GM19351 (cell line): ENCODE results near the gene F11.
"Not testable (repeated sequence)": the region's sequence is repeated elsewhere in the genome, so short reads cannot be mapped to it uniquely, and the experiment has no call there.

Experiments used
- ATAC-seq: cut with Tn5 transposase; IDR thresholded peaks from one replicate; pipeline ENCODE4 v1.9.1; 2021; ENCODE audit warnings: mild to moderate bottlenecking, moderate library complexity; ENCODE audit not compliant: unreplicated experiment

Gene F11

DNA sequence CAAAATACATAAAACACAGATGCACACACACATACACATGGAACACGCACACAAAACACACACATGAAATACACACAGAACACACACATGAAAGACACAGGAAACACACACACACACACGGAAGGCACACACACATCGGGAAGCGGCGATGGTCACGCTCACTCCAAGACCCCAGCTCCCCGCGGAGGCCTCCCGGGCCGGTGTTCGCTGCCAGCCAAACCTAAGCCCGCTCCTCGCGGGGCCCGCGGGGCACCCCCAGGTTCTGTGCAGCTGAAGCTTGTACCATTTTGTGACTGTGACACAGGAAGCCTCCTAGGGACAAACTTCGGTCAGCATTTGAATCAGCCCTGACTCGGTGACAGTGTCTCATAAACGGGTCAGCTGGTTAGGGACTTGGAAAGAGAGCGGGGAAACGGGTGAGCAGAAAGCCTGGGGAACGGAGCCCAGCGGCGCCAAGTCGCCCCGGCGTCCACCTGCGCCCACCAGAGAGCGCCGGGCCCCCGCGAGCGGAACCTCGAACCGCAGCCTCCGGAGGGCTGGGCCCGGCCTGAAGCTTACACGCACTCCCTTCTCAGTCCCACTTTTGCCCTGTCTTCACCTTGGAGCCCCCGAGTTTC, 32.1 kb downstream of the F11 start:
- no peak for ATAC-seq

DNA sequence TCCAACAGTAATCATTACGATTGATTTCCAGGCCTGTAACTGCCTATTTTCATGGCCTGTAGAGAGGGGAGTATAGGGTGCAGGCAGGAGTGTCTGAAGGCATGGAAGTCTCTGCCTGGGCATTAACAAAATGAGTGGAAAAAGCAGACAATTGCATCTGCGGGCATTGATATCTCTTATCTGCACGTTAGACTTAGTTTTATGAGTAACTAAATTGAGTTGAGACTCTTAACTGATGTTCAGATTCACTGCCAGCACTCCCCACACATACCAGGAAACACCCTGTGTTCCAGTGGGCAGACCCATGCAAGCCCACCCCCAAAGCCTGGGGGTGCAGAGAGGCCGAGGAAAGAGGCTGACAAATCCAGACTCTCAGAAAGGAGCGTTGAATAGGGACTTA, 33.3 kb downstream of the F11 start:
- ATAC-seq = no peak

DNA sequence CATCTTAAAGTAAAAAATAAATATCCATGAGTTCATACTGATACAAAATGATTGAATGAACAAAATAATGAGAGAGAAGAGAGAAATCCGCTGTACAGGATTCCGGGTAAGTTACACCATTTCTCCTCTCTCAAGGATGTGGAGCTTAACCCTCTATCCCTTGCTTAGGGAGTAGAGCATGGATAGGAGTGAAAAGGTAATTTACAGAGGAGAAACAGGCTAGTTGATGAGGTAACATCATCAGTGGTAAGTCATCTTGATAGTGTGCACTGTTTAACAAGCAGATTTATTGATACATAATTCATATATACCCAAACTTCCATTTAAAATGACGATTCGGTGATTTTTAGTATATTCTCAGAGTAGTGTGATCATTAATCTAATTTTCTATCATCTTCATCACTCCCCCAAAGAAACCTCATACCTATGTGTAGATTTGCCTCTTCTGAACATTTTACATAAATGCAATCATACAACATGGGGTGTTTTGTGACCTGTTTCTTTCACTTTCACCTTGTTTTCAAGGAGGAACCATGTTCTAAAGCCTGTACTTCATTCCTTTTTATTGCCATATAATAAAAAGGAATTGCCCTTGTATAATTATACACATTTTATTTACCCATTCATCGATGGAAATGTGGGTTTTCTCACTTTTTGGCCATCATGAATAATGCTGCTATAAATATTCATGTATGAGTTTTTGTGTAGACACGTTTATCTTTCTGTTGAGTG, 34.8 kb downstream of the F11 start:
- no peak for ATAC-seq

DNA sequence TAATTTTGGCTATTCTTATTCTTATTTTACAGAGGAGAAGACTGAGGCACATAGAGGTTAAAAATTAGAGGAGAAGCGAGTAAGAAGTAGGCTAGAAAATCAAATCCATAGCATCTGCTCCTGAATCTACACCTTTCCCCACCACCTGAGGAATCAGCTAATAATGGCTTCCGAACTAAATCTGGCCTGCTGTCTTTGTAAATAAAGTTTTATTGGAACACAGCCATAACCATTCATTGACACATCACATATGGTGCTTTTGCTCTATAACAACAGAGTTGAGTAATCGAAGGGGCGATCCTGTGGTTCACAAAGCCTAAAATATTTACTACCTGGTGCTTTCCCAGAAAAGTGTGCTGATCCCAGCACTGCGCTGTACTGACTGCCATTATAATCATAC, 38.2 kb downstream of the F11 start:
- no peak for ATAC-seq

DNA sequence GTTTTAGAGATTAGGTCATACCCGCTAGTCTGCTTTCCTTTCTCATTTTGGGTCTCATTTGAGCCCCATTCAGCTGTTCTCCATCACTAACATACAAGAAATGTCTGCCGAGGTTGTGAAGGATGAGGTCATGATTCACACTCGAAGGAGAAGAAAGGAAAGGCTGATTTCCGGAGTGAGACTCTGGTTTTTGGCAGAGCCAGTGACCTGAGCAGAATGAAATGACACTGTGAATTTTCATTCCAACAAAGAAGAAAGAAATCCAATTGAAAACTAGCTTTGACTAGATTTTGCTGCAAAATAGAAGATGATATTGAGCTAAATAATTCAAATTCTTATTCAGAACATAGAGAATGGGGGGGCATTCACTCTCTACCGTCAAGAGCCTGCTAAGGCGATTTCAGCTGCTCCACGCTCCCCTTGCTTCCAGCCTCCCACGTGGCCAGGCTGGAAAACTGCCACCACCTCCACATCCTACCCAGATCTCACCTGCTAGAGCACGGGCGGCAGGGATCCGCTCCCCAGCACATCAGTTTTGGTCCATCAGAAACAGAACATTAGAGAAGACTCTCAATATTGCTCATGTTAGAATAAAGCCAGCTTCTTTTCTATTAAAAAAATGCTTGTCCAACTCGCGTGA, 39.0 kb downstream of the F11 start:
- no peak for ATAC-seq

DNA sequence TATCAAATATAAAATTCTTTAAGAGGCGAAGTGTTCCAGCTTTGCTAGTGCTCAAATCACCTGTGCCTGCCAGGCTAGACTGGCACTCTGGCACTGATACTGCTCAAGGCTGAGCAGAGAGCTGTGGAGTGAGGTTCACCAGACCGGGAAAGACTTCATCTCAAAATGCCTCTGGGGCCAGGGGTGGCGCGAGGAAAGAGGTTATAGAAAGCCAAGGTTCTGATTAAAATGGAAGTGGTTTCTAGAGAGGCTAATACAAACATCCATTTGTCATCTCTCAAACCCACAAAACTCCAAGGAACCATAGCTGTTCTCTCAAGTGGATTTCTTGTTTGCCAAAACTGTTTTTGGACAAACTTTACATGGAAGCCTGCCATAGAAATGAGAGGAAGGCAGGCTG, 41.5 kb downstream of the F11 start:
- ATAC-seq = no peak

DNA sequence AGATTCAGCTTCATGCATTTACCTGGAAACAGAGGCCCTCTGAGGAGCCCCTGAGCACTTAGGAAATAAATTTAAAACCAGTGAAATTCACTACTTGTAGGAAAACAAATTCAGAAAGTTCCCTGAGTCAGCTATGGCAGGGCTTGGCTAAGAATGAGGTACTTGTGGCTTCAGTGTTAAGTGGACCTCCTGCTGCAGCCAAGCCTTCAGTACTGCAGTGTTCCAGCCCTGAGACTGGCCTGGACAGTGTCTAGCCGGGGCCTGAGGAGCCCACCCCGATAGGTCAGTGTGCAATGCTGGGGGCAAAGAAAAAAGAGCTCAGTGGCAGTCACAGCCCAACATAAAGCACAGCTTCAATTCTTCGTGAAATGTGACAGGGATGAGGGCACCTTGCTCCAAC, 41.9 kb downstream of the F11 start:
- ATAC-seq = no peak

DNA sequence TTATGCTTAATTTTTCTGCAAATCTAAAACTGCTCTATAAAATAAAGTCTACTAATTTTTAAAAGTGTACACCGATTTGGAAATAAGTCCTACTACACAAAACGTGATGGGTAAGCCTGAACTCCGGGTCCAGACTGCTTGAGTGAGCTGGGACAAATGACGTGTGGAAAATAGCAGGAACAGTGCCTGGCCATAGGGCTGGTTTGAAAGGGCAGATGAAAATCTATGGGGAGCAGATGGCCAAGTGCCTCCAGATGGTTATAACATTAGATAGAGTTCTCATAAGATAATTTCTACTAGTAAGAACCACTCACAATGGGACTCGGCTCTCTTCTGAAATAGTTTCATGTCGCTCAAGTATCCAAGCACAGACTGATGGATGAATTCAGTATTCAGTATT, 52.5 kb downstream of the F11 start:
- ATAC-seq = no peak

DNA sequence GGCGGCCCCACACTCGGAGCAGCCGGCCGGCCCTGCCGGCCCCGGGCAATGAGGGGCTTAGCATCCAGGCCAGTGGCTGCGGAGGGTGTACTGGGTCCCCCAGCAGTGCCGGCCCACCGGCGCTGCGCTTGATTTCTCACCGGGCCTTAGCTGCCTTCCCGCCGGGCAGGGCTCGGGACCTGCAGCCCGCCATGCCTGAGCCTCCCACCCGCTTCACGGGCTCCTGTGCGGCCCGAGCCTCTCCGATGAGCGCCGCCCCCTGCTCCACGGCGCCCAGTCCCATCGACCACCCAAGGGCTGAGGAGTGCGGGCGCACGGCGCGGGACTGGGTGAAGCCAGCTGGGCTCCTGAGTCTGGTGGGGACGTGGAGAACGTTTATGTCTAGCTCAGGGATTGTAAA, 58.7 kb downstream of the F11 start:
- ATAC-seq = not testable (repeated sequence)

DNA sequence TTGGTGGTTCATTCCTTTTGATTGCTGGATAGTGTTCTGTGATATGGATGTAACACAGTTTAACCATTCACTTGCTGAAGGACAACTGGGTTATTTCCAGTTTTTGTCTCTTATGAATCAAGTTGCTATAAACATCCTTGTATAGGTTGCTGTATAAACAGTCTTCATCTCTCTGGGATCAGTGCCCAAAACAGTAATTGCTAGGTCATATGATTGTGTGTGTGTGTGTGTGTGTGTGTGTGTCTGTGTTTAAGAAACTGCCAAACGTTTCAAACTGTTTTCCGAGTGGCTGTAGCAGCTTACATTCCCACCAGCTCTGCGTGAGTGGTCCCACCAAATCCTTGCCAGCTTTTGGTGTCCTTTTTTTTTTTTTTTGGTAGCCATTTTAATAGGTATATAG, 60.4 kb downstream of the F11 start:
- ATAC-seq = no peak

DNA sequence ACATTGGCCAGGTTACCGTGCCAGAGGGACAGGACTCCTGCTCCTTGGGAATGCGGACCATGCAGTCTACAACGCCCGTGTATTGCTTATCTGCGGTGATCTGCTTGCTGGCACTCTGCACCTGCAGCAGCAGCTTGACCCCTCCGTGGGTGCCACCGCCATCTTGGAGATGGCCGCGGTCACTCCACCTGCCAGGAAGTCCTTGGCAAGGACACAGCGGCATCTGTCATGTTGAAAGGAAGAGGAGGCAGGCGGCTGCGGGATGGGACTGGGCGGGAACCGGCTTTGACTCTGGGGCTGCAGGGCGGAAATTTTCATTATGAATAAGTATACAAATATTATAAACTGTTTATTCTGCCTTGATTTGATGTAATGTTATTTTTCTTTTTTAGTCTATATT, 63.4 kb downstream of the F11 start:
- ATAC-seq = no peak

DNA sequence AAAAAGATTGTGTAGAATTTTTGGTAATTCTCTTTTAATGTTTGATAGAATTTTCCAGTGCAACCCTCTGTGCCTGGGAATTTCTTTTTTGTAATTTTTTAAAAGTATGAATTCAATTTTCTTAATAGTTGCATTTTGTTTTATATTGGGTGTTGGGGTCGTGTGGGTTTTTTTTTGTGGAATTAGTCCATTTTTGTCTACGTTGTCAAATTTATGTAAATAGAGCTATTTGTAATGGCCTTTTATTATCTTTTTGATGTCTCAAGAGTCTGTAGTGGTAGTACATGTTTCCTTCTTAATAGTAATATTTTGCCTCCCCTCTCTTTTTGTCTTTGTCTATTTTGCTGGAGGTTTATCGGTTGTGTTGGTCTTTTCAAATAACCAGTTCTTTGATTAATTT, 64.4 kb downstream of the F11 start:
- no peak for ATAC-seq

DNA sequence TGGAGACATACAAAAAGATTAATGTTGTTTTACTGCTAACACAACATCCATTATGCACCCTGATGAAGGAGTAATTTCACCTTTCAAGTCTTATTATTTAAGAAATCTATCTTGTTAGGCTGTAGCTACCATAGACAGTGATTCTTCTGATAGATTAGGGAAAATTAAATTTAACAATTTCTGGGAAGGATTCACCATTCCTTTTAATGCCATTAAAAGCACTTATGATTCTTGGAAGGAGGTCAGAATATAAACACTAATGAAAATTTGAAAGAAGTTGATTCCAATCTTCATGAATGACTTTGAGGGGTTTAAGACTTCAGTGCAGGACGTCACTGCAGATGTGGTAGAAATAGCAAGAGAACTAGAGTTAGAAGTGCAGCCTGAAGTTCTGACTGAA, 69.8 kb downstream of the F11 start:
- ATAC-seq = no peak
